Gastroesophageal sphincter (tissue), 3 donors: ENCODE results near the gene TTC39B.

Source experiments
- EP300 ChIP-seq: sonication (generic); formaldehyde crosslinking; IDR thresholded peaks from one replicate; pipeline ENCODE4 v1.6.1; 2017; ENCODE audit warnings: antibody characterized with exemption, mild to moderate bottlenecking
- POLR2A ChIP-seq, 2 donors: fragments of 450-650 bp; IDR thresholded peaks; one replicate each; pipeline ENCODE4 v1.6.1; 2017; ENCODE audit warnings: antibody characterized with exemption in 2 of 2, mild to moderate bottlenecking in 2 of 2, moderate library complexity in 1 of 2
- TF ChIP-seq, protein P1 (sequence below), 4 experiments: fragments of 200-600 bp in 2 of 4; fragments of 450-650 bp in 2 of 4; sonication (generic) in 1 of 4; IDR thresholded peaks; one replicate each; pipeline ENCODE4 v1.5.1; 2017 to 2019; ENCODE audit warnings: antibody characterized with exemption in 4 of 4, mild to moderate bottlenecking in 2 of 4, moderate library complexity in 2 of 4

- TF ChIP-seq EP300 (no peak), POLR2A (IDR thresholded peaks at IDR 0.05) (no peak)
- TF ChIP-seq, protein P1, sequence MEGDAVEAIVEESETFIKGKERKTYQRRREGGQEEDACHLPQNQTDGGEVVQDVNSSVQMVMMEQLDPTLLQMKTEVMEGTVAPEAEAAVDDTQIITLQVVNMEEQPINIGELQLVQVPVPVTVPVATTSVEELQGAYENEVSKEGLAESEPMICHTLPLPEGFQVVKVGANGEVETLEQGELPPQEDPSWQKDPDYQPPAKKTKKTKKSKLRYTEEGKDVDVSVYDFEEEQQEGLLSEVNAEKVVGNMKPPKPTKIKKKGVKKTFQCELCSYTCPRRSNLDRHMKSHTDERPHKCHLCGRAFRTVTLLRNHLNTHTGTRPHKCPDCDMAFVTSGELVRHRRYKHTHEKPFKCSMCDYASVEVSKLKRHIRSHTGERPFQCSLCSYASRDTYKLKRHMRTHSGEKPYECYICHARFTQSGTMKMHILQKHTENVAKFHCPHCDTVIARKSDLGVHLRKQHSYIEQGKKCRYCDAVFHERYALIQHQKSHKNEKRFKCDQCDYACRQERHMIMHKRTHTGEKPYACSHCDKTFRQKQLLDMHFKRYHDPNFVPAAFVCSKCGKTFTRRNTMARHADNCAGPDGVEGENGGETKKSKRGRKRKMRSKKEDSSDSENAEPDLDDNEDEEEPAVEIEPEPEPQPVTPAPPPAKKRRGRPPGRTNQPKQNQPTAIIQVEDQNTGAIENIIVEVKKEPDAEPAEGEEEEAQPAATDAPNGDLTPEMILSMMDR (IDR thresholded peaks at IDR 0.05): no peak
These were observed 68.4 kb downstream of the TTC39B start for GRCh38 chr9:15238646-15239045.
